Mesenchymal stem cell (in vitro differentiated cells and primary cell): Measurements from ENCODE around the gene ZNF618.

Experiments used
- DNase-seq: peaks from one replicate; pipeline ENCODE4 v3.0.0-alpha.2; 2013
- H2AFZ ChIP-seq: one replicate; pipeline ENCODE4 v1.6.1; 2013; ENCODE audit warnings: low read depth, mild to moderate bottlenecking, control low read depth, inconsistent platforms, low read length, moderate library complexity
- H2AK5ac ChIP-seq: 2 replicates; pipeline ENCODE4 v1.6.1; 2013; ENCODE audit warnings: low read length, moderate library complexity, mild to moderate bottlenecking, inconsistent platforms; ENCODE audit not compliant: severe bottlenecking
- H2BK120ac ChIP-seq: one replicate; pipeline ENCODE4 v1.6.1; 2013; ENCODE audit warnings: low read depth, mild to moderate bottlenecking, inconsistent platforms, low read length, moderate library complexity
- H2BK12ac ChIP-seq, 2 experiments: one replicate each; pipeline ENCODE4 v1.6.1; 2013; ENCODE audit warnings: inconsistent platforms in 2 of 2, low read length in 2 of 2, mild to moderate bottlenecking in 2 of 2, moderate library complexity in 2 of 2, control low read depth in 1 of 2
- H2BK15ac ChIP-seq: one replicate; pipeline ENCODE4 v1.6.1; 2013; ENCODE audit warnings: mild to moderate bottlenecking, low read depth, inconsistent platforms; ENCODE audit not compliant: poor library complexity, severe bottlenecking
- H2BK5ac ChIP-seq: 2 replicates; pipeline ENCODE4 v1.6.1; 2013; ENCODE audit warnings: low read depth, mild to moderate bottlenecking, low read length, control low read depth, inconsistent platforms; ENCODE audit not compliant: poor library complexity, severe bottlenecking
- H3K14ac ChIP-seq, 2 experiments: one replicate each; pipeline ENCODE4 v1.6.1; 2013; ENCODE audit warnings: inconsistent platforms in 2 of 2, low read length in 2 of 2, control low read depth in 1 of 2, mild to moderate bottlenecking in 1 of 2, moderate library complexity in 1 of 2
- H3K18ac ChIP-seq, 2 experiments: one replicate each; pipeline ENCODE4 v1.6.1; 2013; ENCODE audit warnings: inconsistent platforms in 2 of 2, low read length in 2 of 2, control low read depth in 1 of 2, low read depth in 1 of 2, mild to moderate bottlenecking in 1 of 2
- H3K23ac ChIP-seq, 2 experiments: one replicate each; pipeline ENCODE4 v1.6.1; 2013; ENCODE audit warnings: inconsistent platforms in 2 of 2, low read length in 2 of 2, mild to moderate bottlenecking in 2 of 2, moderate library complexity in 2 of 2, control low read depth in 1 of 2
- H3K27ac ChIP-seq: 2 replicates; pipeline ENCODE4 v1.5.1; 2013; ENCODE audit warnings: mild to moderate bottlenecking, moderate library complexity, low read length, control low read depth, inconsistent platforms; ENCODE audit not compliant: poor library complexity, severe bottlenecking
- H3K27me3 ChIP-seq, 2 experiments: 2 replicates each; pipeline versions ENCODE4 v1.6.1 to v1.7.0; 2013; ENCODE audit warnings: low read length in 2 of 2, mild to moderate bottlenecking in 2 of 2, moderate library complexity in 2 of 2, control low read depth in 1 of 2, inconsistent platforms in 1 of 2; ENCODE audit not compliant: control insufficient read depth in 1 of 2, insufficient read depth in 1 of 2
- H3K36me3 ChIP-seq, 2 experiments: 2 replicates each; pipeline versions ENCODE4 v1.6.1 to v1.7.0; 2013; ENCODE audit warnings: low read length in 2 of 2, control low read depth in 1 of 2, inconsistent platforms in 1 of 2, low read depth in 1 of 2, mild to moderate bottlenecking in 1 of 2; ENCODE audit not compliant: insufficient read depth in 2 of 2, control insufficient read depth in 1 of 2
- H3K4ac ChIP-seq, 2 experiments: one replicate each; pipeline ENCODE4 v1.6.1; 2013; ENCODE audit warnings: inconsistent platforms in 2 of 2, low read length in 2 of 2, mild to moderate bottlenecking in 2 of 2, moderate library complexity in 2 of 2, control low read depth in 1 of 2, low read depth in 1 of 2
- H3K4me1 ChIP-seq: 2 replicates; pipeline ENCODE4 v1.6.1; 2013; ENCODE audit warnings: low read depth, low read length, control low read depth; ENCODE audit not compliant: control insufficient read depth, insufficient read depth
- H3K4me2 ChIP-seq: 2 replicates; pipeline ENCODE4 v1.6.1; 2013; ENCODE audit warnings: low read length, mild to moderate bottlenecking, inconsistent platforms; ENCODE audit not compliant: poor library complexity, severe bottlenecking
- H3K4me3 ChIP-seq, 2 experiments: 2 replicates each; pipeline versions ENCODE4 v1.5.1 to v1.7.0; 2013; ENCODE audit warnings: low read length in 2 of 2, mild to moderate bottlenecking in 2 of 2, control low read depth in 1 of 2, low read depth in 1 of 2; ENCODE audit not compliant: insufficient read depth in 1 of 2
- H3K79me1 ChIP-seq: replicated peaks from 2 replicates; pipeline ENCODE4 v1.6.1; 2013; ENCODE audit warnings: mild to moderate bottlenecking, control low read depth, low read length, inconsistent platforms; ENCODE audit not compliant: poor library complexity, severe bottlenecking
- H3K9ac ChIP-seq: 2 replicates; pipeline ENCODE4 v1.7.0; 2013; ENCODE audit warnings: mild to moderate bottlenecking, low read length, moderate library complexity
- H3K9me3 ChIP-seq: 2 replicates; pipeline ENCODE4 v1.7.0; 2013; ENCODE audit warnings: mild to moderate bottlenecking, low read length; ENCODE audit not compliant: control insufficient read depth
- H4K8ac ChIP-seq: one replicate; pipeline ENCODE4 v1.6.1; 2013; ENCODE audit warnings: inconsistent platforms, mild to moderate bottlenecking, low read length, moderate library complexity
- H4K91ac ChIP-seq: one replicate; pipeline ENCODE4 v1.6.1; 2013; ENCODE audit warnings: mild to moderate bottlenecking, low read length, inconsistent platforms
- WGBS: methylation state at CpG from one replicate; pipeline ENCODE4 v1.1.7; 2013; ENCODE audit warnings: mixed read lengths; 5-methylcytosine and 5-hydroxymethylcytosine counted together

Gene ZNF618

DNA sequence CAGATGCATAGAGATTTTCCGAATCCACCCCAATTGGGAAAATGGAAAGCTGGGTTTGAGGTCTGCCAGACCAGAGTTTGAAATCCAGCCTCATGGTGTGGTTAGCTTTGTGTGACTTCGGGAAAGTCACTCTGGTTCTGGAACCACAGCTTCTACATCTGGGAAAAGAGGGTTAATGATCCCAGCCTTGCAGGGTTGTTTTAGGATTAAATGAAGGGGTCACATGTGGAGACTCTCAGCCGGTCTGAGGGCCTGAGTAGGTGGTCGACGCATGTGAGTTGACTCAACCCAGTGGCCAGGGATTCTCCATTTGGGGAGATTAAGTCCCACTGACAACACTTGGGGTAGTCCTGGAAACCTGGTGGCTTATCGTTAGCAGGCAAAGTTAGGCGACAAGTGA is 6.1 kb downstream of the ZNF618 start:
- H3K9ac ChIP-seq, result no peak overlapping the region
- no peak for DNase-seq

DNA sequence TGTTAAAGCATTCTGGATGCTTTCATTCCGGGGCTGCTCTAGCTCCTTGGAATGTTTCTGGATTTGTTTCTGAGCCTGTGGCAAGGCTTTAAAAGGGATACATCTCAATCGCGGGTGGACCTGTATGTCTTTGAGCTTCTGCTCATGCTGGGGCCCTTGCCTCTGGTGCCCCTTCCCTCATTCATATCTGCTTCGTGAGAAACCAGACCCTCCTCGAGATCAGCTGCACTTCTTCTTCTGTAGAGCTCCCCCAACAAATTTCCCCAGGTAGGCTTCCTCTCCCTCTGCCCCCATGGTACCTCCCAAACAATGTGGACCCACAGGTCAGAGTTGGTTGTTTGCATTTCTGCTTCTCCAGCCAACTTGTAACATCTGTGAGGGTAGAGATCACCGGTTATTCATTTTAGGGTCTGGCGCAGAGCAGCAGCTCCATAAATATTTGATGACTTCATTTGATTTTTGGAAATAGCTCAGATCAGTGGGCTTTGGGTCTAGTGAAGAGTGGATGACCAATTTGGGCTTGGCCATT is 6.6 kb downstream of the ZNF618 start:
- no peak for DNase-seq
- Histone ChIP-seq H2AFZ (no peak overlapping the region), H3K4ac (no peak overlapping the region), H3K4me2 (no peak overlapping the region), H2BK15ac (no peak overlapping the region), H4K91ac (no peak overlapping the region), H2BK5ac (no peak overlapping the region), H3K23ac (no peak overlapping the region), H4K8ac (no peak overlapping the region), H3K79me1 (peaks cover 19% of the 10 kb centered on the region), H2BK12ac (no peak overlapping the region), H3K27ac (no peak overlapping the region), H3K4me1 (peaks cover 6% of the 10 kb centered on the region), H3K9me3 (no peaks in the 10 kb centered on the region), H3K14ac (no peak overlapping the region), H3K4me3 (no peak overlapping the region), H3K9ac (no peak overlapping the region), H2AK5ac (no peak overlapping the region), H3K27me3 (no peaks in the 10 kb centered on the region), H3K18ac (no peak overlapping the region), H2BK120ac (no peak overlapping the region), H3K36me3 (no peaks in the 10 kb centered on the region)
- 98% methylated on average over 7 of the region's 7 CpGs for WGBS

More for the DNA sequence above, 6.1 kb downstream of the ZNF618 start:
- WGBS, result 97% methylated on average over 7 of the region's 7 CpGs
- Histone ChIP-seq H3K18ac (no peak overlapping the region), H4K91ac (no peak overlapping the region), H4K8ac (no peak overlapping the region), H2BK5ac (no peak overlapping the region), H3K27me3 (no peaks in the 10 kb centered on the region), H2BK15ac (no peak overlapping the region), H3K27ac (no peak overlapping the region), H3K14ac (no peak overlapping the region), H2BK120ac (no peak overlapping the region), H2AFZ (no peak overlapping the region), H3K4ac (no peak overlapping the region), H2AK5ac (no peak overlapping the region), H3K4me3 (no peak overlapping the region), H3K9me3 (no peaks in the 10 kb centered on the region), H3K23ac (no peak overlapping the region), H3K36me3 (no peaks in the 10 kb centered on the region), H2BK12ac (no peak overlapping the region), H3K4me1 (peaks cover 4% of the 10 kb centered on the region), H3K4me2 (no peak overlapping the region), H3K79me1 (peaks cover 16% of the 10 kb centered on the region)

DNA sequence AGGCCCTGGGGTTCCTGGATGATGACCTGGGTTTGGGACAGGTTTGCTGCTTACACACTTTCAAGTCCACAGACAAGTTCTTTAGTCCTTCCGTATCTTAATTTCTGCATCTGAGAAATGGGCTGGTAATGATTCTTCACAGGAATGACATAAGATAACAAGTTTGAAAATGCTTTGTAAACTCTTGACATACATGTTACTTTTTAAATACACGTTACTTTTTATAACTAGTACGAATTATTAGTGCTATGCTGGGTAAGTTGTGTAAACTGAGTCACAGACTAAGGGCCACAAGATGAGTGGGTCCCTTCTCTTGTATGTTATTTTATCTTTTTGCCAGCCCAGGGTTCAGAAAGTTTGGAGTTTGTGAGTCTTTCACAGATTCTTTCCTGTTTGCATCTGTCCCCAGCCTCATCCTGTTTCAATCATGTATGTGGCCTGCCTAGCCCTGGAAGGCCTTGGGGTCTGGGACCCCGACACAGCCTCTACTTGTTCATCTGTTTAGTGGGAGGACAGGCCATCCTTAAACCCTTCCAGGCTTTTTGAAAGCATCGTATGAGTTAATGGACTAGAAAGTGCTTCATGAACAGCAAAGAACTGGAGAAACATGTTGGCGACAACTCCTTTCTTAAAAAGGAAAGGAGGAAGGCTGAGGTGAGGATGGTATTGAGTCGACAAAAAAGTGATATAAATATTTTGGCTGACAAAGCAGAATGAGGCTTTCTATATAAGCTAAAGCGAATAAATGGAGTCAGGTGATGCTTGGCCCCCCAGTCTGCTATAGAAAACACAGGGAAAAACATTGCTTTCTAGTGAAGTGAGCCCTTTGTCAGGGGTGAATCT is 9.3 kb downstream of the ZNF618 start:
- Histone ChIP-seq H3K23ac (peak overlapping the region in 1 of 2 experiments; percentile 41), H3K14ac (no peak overlapping the region), H2AFZ (no peak overlapping the region), H2BK15ac (no peak overlapping the region), H3K18ac (no peak overlapping the region), H4K91ac (no peak overlapping the region), H3K9ac (peak overlapping the region; percentile 68), H3K4ac (no peak overlapping the region), H2BK120ac (no peak overlapping the region), H3K79me1 (peaks cover 30% of the 10 kb centered on the region), H3K27ac (no peak overlapping the region), H3K9me3 (peaks cover 2% of the 10 kb centered on the region), H3K4me2 (no peak overlapping the region), H3K27me3 (no peaks in the 10 kb centered on the region), H2BK5ac (no peak overlapping the region), H3K4me1 (peaks cover 6% of the 10 kb centered on the region), H2BK12ac (no peak overlapping the region), H3K4me3 (peak overlapping the region in 1 of 2 experiments; percentile 57), H2AK5ac (no peak overlapping the region), H4K8ac (peak overlapping the region; percentile 38), H3K36me3 (peaks cover 6% of the 10 kb centered on the region in 2 experiments)
- WGBS, result 93% methylated on average over 6 of the region's 8 CpGs
- no peak for DNase-seq

DNA sequence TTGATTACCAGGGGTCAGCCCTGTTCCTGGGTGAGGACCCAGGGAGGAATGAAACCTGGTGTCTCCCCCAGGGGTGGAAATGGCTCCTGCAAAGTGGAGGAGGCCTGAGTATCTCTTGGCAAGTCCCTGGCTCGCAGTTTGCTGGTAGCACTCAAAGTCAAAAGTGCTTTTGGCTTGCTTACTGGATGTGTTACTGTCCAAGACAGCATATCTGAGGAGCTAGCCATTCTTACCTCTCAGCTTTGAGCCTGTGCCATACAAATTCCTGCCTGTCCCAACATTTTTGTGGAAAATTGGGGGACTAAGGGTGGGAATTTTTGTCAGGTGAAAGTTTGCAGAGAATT is 9.9 kb downstream of the ZNF618 start:
- Histone ChIP-seq H2BK120ac (no peak overlapping the region), H3K27ac (no peak overlapping the region), H3K23ac (peak overlapping the region in 1 of 2 experiments; percentile 41), H3K9ac (peak overlapping the region; percentile 68), H3K9me3 (peaks cover 4% of the 10 kb centered on the region), H4K91ac (no peak overlapping the region), H3K14ac (no peak overlapping the region), H3K18ac (peak overlapping the region in 1 of 2 experiments; percentile 28), H3K4ac (no peak overlapping the region), H2BK5ac (no peak overlapping the region), H2AFZ (no peak overlapping the region), H2BK12ac (no peak overlapping the region), H3K4me2 (no peak overlapping the region), H3K4me1 (peaks cover 6% of the 10 kb centered on the region), H3K79me1 (peaks cover 31% of the 10 kb centered on the region), H3K27me3 (no peaks in the 10 kb centered on the region), H3K36me3 (peaks cover 6 to 11% of the 10 kb centered on the region in 2 experiments), H4K8ac (no peak overlapping the region), H3K4me3 (peak overlapping the region in 1 of 2 experiments; percentile 57), H2BK15ac (no peak overlapping the region), H2AK5ac (no peak overlapping the region)
- DNase-seq, result peak; percentile 17
- WGBS, result 73% methylated on average over 1 of the region's 1 CpG
